Uterus (tissue), 2 donors: ENCODE results near the gene EGLN2.
"Not testable (repeated sequence)": the region's sequence is repeated elsewhere in the genome, so short reads cannot be mapped to it uniquely, and the experiment has no call there.

Source experiments
- POLR2A ChIP-seq, 2 donors: fragments of 450-650 bp; IDR thresholded peaks; one replicate each; pipeline ENCODE4 v1.6.1; 2016; ENCODE audit warnings: antibody characterized with exemption in 2 of 2, mild to moderate bottlenecking in 1 of 2, moderate library complexity in 1 of 2
- TF ChIP-seq, protein P1 (sequence below), 4 experiments: fragments of 200-600 bp in 2 of 4; fragments of 450-650 bp in 2 of 4; sonication (generic) in 2 of 4; IDR thresholded peaks; one replicate each; pipeline ENCODE4 v1.5.1; 2016 to 2019; ENCODE audit warnings: antibody characterized with exemption in 4 of 4, mild to moderate bottlenecking in 2 of 4, moderate library complexity in 1 of 4

DNA sequence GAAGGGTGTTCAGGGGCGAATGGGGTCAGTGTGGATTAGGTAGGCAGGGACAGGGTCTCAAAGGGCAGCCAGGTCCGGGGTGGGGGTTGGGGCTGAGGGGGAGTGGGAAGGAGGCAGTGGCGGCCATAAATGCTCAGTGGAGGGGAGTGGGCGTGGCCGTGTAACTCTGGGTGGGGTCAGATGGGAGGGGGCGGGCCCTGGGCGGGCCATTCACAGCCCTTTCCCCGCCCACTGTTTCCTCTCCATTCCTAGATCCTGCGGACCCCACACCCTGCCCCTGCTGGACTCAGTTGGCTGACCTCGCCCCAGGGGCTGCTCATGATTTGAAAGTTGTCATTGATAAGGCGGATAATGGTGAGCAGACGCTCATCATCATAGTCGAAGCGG is 27.3 kb downstream of the EGLN2 start:
- TF ChIP-seq, protein P1, sequence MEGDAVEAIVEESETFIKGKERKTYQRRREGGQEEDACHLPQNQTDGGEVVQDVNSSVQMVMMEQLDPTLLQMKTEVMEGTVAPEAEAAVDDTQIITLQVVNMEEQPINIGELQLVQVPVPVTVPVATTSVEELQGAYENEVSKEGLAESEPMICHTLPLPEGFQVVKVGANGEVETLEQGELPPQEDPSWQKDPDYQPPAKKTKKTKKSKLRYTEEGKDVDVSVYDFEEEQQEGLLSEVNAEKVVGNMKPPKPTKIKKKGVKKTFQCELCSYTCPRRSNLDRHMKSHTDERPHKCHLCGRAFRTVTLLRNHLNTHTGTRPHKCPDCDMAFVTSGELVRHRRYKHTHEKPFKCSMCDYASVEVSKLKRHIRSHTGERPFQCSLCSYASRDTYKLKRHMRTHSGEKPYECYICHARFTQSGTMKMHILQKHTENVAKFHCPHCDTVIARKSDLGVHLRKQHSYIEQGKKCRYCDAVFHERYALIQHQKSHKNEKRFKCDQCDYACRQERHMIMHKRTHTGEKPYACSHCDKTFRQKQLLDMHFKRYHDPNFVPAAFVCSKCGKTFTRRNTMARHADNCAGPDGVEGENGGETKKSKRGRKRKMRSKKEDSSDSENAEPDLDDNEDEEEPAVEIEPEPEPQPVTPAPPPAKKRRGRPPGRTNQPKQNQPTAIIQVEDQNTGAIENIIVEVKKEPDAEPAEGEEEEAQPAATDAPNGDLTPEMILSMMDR (IDR thresholded peaks at IDR 0.05): not testable (repeated sequence)
- TF ChIP-seq POLR2A (IDR thresholded peaks at IDR 0.05): not testable (repeated sequence)
